ENCODE measurements around the gene TDRD6.

TDRD6 gene

DNA sequence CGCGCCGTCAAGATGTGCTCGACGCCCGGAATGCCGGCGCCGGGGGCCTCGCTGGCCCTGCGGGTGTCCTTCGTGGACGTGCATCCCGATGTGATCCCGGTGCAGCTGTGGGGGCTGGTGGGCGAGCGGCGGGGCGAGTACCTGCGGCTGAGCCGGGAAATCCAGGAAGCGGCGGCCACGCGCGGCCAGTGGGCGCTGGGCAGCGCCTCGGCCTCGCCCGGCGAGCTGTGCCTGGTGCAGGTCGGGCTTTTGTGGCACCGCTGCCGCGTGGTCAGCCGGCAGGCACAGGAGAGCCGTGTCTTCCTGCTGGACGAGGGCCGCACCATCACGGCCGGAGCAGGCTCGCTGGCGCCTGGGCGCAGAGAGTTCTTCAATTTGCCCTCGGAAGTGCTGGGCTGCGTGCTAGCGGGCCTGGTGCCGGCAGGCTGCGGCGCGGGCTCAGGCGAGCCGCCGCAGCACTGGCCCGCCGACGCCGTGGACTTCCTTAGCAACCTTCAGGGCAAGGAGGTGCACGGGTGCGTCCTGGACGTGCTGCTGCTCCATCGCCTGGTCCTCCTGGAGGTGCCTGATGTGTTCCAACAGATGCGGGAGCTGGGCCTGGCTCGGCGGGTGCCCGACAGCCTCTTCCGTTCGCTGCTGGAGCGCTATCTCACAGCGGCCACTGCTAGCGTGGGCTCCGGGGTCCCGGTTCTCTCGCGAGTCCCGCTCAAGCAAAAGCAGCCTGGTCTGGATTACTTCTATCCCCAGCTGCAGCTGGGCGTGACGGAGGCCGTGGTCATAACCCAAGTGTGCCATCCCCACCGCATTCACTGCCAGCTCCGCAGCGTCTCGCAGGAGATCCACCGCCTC is 656 bp downstream of the TDRD6 start:
- no peak for DNase-seq (ENCODE audit: low read depth)
- no peak overlapping the region for H3K4me3 ChIP-seq (ENCODE audit: low read depth, low read length)
- TF ChIP-seq, protein P1, sequence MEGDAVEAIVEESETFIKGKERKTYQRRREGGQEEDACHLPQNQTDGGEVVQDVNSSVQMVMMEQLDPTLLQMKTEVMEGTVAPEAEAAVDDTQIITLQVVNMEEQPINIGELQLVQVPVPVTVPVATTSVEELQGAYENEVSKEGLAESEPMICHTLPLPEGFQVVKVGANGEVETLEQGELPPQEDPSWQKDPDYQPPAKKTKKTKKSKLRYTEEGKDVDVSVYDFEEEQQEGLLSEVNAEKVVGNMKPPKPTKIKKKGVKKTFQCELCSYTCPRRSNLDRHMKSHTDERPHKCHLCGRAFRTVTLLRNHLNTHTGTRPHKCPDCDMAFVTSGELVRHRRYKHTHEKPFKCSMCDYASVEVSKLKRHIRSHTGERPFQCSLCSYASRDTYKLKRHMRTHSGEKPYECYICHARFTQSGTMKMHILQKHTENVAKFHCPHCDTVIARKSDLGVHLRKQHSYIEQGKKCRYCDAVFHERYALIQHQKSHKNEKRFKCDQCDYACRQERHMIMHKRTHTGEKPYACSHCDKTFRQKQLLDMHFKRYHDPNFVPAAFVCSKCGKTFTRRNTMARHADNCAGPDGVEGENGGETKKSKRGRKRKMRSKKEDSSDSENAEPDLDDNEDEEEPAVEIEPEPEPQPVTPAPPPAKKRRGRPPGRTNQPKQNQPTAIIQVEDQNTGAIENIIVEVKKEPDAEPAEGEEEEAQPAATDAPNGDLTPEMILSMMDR (IDR thresholded peaks at IDR 0.05; ENCODE audit: low read depth, low read length, missing control alignments), result no peak

DNA sequence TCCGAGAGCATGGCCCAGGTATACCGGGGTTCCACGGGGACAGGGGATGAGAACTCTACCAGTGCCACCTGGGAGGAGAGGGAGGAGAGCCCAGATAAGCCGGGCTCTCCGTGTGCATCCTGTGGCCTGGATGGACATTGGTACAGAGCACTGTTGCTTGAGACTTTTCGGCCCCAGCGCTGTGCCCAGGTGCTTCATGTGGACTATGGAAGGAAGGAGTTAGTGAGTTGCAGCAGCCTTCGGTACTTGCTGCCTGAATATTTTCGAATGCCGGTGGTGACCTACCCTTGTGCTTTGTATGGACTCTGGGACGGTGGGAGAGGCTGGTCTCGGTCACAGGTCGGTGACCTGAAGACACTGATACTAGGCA is 1.3 kb downstream of the TDRD6 start:
- H3K4me3 ChIP-seq (ENCODE audit: low read depth, low read length), result no peak overlapping the region
- TF ChIP-seq, protein P1 (IDR thresholded peaks at IDR 0.05; ENCODE audit: low read depth, low read length, missing control alignments), result no peak
- DNase-seq (ENCODE audit: low read depth), result no peak

DNA sequence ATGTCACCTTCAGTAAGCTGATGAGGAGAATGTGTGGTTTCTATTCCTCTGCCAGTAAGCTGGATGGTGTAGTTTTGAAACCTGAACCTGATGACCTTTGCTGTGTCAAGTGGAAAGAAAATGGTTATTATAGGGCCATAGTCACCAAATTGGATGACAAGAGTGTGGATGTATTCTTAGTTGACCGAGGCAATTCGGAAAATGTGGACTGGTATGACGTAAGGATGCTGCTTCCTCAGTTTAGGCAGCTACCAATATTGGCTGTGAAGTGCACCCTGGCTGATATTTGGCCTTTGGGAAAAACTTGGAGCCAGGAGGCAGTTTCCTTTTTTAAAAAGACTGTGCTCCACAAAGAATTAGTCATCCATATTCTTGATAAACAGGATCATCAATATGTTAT is 2.0 kb downstream of the TDRD6 start:
- TF ChIP-seq, protein P1 (IDR thresholded peaks at IDR 0.05; ENCODE audit: low read depth, low read length, missing control alignments), result no peak
- no peak for DNase-seq (ENCODE audit: low read depth)
- H3K4me3 ChIP-seq (ENCODE audit: low read depth, low read length), result no peak overlapping the region

DNA sequence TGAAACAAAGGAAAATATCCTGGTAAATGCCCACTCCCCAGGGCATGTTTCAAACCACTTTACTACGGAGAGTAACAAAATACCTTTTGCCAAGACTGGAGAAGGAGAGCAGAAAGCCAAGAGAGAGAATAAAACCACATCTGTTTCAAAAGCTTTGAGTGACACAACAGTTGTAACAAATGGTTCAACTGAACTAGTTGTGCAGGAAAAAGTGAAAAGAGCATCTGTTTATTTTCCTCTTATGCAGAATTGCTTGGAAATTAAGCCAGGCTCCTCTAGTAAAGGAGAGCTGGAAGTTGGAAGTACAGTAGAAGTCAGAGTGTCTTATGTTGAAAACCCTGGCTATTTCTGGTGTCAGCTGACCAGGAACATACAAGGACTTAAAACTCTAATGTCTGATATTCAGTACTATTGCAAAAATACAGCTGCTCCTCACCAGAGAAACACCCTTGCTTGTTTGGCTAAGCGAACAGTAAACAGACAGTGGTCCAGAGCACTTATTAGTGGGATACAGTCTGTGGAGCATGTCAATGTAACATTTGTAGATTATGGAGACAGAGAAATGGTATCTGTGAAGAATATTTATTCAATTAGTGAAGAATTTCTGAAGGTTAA is 2.6 kb downstream of the TDRD6 start:
- H3K4me3 ChIP-seq (ENCODE audit: low read depth, low read length), result no peak overlapping the region
- DNase-seq (ENCODE audit: low read depth), result no peak
- TF ChIP-seq, protein P1 (IDR thresholded peaks at IDR 0.05; ENCODE audit: low read depth, low read length, missing control alignments), result no peak

DNA sequence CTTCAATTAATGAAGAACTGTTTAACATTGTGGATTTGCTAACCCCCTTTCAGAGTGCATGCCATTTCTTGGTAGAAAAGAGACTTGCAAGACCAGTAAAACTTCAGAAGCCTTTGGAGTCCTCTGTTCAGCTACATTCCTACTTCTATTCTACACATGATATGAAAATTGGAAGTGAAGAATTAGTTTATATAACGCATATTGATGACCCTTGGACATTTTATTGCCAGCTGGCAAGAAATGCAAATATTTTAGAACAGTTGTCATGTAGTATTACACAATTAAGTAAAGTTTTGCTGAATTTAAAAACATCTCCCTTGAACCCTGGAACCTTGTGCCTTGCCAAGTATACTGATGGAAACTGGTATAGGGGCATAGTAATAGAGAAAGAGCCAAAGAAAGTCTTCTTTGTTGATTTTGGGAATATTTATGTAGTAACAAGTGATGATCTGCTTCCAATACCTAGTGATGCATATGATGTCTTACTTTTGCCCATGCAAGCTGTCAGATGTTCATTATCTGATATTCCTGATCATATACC is 3.3 kb downstream of the TDRD6 start:
- TF ChIP-seq, protein P1 (IDR thresholded peaks at IDR 0.05; ENCODE audit: low read depth, low read length, missing control alignments), result no peak
- DNase-seq (ENCODE audit: low read depth), result no peak
- no peak overlapping the region for H3K4me3 ChIP-seq (ENCODE audit: low read depth, low read length)

DNA sequence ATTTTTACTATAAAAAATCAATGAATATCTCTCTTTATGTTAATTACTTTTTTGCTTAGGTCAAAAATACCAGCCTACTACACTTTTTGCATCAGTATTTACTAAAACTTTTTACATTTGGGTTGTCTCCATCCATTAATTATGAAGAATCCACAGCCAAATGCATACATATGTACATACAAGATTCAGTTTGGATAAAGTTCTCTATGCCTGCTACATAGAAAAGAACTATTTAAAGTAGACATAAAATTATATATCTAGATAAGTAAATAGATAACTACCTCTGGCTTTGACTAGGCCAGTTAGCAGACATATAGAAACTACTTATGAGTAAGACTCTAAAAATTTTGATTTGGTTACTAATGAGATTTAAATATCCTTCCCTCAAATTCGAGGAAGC is 12.3 kb downstream of the TDRD6 start:
- no peak for DNase-seq (ENCODE audit: low read depth)
- TF ChIP-seq, protein P1 (IDR thresholded peaks at IDR 0.05; ENCODE audit: low read depth, low read length, missing control alignments), result no peak
- H3K4me3 ChIP-seq (ENCODE audit: low read depth, low read length), result no peak overlapping the region
